AG04450 (cell line): ENCODE results near the gene NOP56. TPM values are rescaled to one million over a fixed set of nuclear protein-coding genes. Genes with fewer than 3 reads are reported as not detected.

Experiments used
- CTCF ChIA-PET: fragments of 300-600, 350-600 bp; formaldehyde crosslinking; extraction: SDS; loops from one replicate; lab custom pipeline; 2022; ENCODE audit warnings: antibody characterized with exemption, inconsistent platforms; lab: Charles Lee
- POLR2A ChIA-PET: fragments of 350-600 bp; formaldehyde crosslinking; extraction: SDS; loops from one replicate; lab custom pipeline; 2021; ENCODE audit warnings: antibody characterized with exemption, inconsistent platforms; lab: Yijun Ruan, JAX
- DNase-seq: peaks from one replicate; pipeline ENCODE4 v3.0.0-alpha.2; 2011; ENCODE audit warnings: low read depth, low spot score
- H3K27ac ChIP-seq: one replicate; pipeline ENCODE4 v1.5.1; 2012; ENCODE audit warnings: low read depth, low read length, control low read depth
- H3K27me3 ChIP-seq: one replicate; pipeline ENCODE4 v1.6.0; 2012; ENCODE audit warnings: low read length; ENCODE audit not compliant: control insufficient read depth, insufficient read depth
- H3K4me3 ChIP-seq: 2 replicates; pipeline ENCODE4 v1.5.1; 2011; ENCODE audit warnings: mild to moderate bottlenecking, low read depth, low read length, control low read depth
- H3K9me3 ChIP-seq: 2 replicates; pipeline ENCODE4 v1.5.1; 2012; ENCODE audit warnings: low read length; ENCODE audit not compliant: control insufficient read depth, insufficient read depth
- CTCF ChIP-seq: IDR thresholded peaks from 2 replicates; pipeline ENCODE4 v1.5.1; 2011; ENCODE audit warnings: low read depth, low read length, control low read depth, inconsistent platforms
- polyA plus RNA-seq: library from polyadenylated mRNA; depleted of rRNA; stranded (reverse); fragments of >200 nt; gene quantifications from 2 replicates; pipeline ENCODE4 v1.2.3, GENCODE V29; 2011

The NOP56 gene
- polyA plus RNA-seq, 1 experiment = 142 TPM

- TF ChIP-seq CTCF = no peak
- no peak for DNase-seq
- H3K4me3 ChIP-seq = no peak overlapping the region
- CTCF ChIA-PET = interaction anchor here (1.2 kb wide), 1 partner anchor 135 kb away, joined by 4 read pairs; no protein-coding TSS in a partner anchor
- POLR2A ChIA-PET = no interaction called here
- no peaks in the 10 kb centered on the region for H3K9me3 ChIP-seq
- no peak overlapping the region for H3K27ac ChIP-seq
- no peaks in the 10 kb centered on the region for H3K27me3 ChIP-seq
These were observed 4.2 kb downstream of the NOP56 start for GRCh38 chr20:2656471-2657117.

DNA sequence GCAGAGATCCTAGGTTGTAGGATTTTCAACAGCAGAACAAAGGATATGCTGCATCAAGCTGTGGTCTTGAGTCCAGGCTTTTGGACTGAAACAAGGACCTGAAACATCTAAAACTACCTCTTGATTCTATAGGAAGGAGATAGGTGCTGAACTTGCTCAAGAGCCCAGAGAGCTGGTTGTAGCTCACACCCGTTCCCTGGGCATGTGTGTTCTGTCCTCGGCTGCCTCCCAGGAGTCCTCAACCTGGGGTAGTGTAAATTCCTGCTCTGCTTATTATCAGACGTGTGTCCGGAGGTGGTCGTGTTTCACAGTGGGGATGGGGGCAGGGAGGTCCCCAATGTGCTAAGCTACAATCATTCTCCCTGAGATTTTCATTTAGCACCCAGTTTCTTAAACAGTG lies 4.8 kb downstream of the NOP56 start:
- no peak overlapping the region for H3K27ac ChIP-seq
- ChIA-PET CTCF (interaction anchor here (1.2 kb wide), 1 partner anchor 135 kb away, joined by 4 read pairs; no protein-coding TSS in a partner anchor), POLR2A (no interaction called here)
- H3K27me3 ChIP-seq = no peaks in the 10 kb centered on the region
- no peak for TF ChIP-seq CTCF
- H3K4me3 ChIP-seq = no peak overlapping the region
- no peak for DNase-seq
- no peaks in the 10 kb centered on the region for H3K9me3 ChIP-seq

- POLR2A ChIA-PET = no interaction called here
- Histone ChIP-seq H3K9me3 (no peaks in the 10 kb centered on the region), H3K27me3 (no peaks in the 10 kb centered on the region), H3K27ac (no peak overlapping the region), H3K4me3 (no peak overlapping the region)
- no peak for DNase-seq
- CTCF ChIA-PET = interaction anchor here (1.2 kb wide), 1 partner anchor 136 kb away, joined by 4 read pairs; no protein-coding TSS in a partner anchor
- no peak for TF ChIP-seq CTCF
These were observed 5.2 kb downstream of the NOP56 start for GRCh38 chr20:2657674-2658073.

DNA sequence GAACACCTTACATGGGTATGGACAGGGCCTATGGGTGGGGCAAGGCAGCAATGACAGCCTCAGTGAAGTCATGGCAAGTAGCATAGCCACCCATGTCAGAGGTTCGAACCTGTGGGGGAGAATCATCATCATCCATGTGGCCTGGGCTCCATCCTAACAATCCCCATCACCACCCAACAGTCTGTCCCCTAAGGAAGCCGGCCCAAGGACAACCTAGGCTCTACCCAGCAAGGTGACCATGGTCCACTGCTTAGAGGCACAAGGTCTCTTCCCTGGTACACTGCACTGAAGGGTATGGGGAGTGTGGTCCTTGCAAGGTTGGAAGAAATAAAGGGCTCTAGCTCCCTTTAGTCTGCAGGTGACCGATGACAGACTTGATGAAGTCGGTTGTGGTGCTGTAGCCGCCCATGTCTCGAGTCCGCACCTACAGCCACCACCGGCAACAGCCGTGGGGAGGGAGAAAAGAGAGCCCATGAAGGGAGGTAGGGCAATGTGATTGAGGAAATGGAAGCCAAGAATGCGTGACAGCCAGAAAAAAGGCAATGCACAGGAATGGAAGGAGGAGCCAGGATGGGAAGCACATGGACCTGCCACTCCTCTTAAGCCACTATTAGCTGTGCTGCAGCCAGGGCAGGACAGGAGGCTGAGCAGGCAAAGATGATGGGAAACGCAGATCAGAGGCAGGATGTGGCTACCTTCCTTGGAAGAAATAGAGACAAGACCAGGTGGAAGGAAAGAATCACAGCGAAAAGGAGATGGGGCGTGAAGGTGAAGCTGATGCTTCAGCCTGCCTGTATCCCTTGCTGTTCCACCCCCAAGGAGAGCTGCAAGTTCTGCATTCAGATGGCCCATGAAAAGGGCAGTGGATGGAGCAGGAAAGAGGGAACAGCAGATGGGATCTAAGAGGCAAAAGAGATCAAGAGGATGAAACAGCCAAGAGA lies 6.3 kb downstream of the NOP56 start:
- H3K9me3 ChIP-seq = no peaks in the 10 kb centered on the region
- H3K4me3 ChIP-seq = no peak overlapping the region
- H3K27me3 ChIP-seq = no peaks in the 10 kb centered on the region
- DNase-seq = no peak
- H3K27ac ChIP-seq = no peak overlapping the region
- no peak for TF ChIP-seq CTCF
- ChIA-PET CTCF (no interaction called here), POLR2A (no interaction called here)

- CTCF ChIA-PET = no interaction called here
- Histone ChIP-seq H3K27me3 (no peaks in the 10 kb centered on the region), H3K4me3 (no peak overlapping the region), H3K9me3 (no peaks in the 10 kb centered on the region), H3K27ac (no peak overlapping the region)
- TF ChIP-seq CTCF = no peak
- DNase-seq = no peak
- POLR2A ChIA-PET = no interaction called here
These were observed 7.1 kb downstream of the NOP56 start for GRCh38 chr20:2659547-2659946.
